Activated CD4-positive, alpha-beta T cell treated with anti-CD3 and anti-CD28 coated beads, Interleukin-2, Interleukin-6, amounts not matched to agents 100 ng/mL and 50 ng/mL, durations not matched to agents 16 hours and 8 hours (primary cell): ENCODE data around the gene PCDH15.
"Not testable (repeated sequence)": the region's sequence is repeated elsewhere in the genome, so short reads cannot be mapped to it uniquely, and the experiment has no call there.

Experiments
- DNase-seq: peaks from one replicate; pipeline ENCODE4 v3.0.0-alpha.2; 2020

Gene PCDH15

DNA sequence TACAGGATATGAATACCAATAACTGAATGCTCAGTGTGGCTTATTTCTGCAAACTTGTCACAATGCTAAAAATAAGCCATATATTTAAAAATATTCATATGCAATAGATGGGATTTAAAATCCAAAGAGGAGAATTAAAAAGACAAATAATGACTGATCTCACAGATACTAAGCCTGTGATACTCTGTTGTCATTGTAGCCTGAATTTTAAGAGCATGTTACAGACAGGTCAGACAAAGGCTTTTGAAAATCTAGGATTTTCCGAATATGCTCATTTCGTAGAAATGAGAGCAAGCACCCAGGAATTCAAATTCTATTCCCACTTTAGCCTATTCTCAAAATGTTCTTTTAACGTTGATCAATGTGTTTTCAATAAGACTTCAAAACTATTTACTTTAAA lies 269.7 kb downstream of the PCDH15 start:
- DNase-seq, result no peak

DNA sequence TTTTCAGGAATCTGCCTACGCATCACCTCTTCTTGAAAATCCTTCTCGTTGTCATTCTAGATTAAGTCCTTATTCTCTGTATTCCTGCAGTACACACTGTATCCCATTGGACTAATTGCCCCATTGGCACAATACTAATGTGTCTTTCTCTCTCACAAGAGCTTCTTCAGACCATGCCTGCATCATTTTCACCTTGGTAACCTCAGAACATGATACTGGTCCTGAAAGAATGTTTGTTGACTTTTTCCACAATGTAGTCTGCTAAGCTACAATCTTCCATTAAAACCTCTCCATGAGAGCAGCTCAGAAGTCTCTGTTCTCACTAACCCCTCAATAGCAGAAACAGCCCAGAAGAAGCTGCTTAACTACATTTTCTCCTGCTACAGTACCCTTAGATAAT lies 270.7 kb downstream of the PCDH15 start:
- no peak for DNase-seq

DNA sequence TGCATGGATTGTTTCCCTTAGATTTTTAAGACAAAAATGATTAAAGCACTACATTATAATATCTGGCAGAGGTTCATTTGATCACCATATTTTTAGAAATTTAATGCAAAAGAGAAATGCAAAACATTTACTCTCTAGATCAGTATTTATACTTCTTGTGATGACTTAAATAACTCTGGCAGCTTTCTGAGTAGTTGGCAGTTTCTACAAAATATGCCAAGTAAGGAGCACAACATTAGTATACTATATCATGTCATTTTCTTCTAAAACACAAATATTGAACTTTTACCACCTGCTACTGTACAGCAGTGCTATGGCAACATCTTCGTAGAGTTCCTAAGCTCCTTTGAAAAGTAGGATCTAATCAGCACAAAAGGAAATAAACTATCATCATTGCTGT lies 275.2 kb downstream of the PCDH15 start:
- no peak for DNase-seq

DNA sequence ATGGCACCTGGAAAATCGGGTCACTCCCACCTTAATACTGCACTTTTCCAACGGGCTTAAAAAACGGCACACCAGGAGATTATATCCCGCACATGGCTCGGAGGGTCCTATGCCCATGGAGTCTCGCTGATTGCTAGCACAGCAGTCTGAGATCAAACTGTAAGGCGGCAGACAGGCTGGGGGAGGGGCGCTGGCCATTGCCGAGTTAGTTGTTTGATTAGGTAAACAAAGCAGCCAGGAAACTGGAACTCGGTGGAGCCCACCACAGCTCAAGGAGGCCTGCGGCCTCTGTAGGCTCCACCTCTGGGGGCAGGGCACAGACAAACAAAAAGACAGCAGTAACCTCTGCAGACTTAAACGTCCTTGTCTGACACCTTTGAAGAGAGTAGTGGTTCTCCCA lies 285.8 kb downstream of the PCDH15 start:
- DNase-seq, result not testable (repeated sequence)

DNA sequence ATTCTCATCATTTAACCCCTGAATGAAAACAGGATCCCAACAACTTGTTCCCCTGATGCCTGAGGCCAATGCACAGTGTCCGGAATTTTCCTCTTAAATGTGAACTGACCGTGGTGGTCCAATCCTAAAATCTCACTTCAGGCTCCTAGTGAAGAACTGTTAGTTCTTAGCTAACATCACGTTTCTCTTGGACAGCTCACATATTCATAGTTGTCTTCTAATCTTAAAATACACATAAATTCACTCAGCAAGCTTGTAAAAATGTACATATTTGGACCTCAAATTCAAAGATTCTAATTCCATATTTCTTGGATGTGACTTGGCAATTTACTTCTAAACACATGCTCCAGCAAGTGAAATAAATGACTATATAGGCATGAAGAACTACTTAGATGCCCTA lies 297.2 kb downstream of the PCDH15 start:
- DNase-seq, result no peak

DNA sequence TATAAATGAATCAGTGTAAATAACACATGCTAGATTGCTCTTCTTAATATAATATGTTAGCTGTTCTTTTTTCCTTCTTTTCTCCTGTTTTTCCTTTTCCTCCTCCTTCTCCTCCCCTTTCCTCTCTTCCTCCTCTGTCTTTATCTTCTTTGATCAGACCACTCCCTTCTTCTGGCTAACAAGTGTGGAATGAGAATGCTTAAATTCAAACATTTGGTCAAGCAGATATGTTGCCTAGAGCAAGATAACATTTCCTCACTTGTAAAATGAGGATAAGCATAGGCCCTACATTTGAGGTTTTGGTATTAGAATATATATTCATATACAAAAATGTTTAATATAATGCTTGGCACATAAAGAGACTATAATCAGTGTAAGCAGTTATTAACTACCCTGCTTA lies 299.1 kb downstream of the PCDH15 start:
- DNase-seq, result no peak

DNA sequence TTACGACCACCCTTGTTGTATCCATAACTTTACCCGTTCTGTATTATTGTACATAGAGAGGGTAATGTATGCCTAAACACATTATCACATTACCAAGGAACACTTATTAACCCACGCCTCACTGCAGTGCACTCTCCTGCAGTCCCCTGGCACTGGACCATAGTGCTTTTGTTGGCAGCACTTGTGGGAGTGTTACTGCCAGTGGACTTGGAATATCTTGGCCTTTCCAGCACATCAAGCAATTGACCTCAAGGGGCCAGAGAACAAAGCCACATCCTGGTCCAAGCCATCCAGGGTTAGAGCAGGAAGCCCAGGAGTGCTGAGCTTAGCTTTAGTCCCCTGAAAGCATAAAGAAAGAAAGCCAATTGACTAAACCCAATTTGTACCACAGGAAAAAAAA lies 304.2 kb downstream of the PCDH15 start:
- DNase-seq, result no peak

DNA sequence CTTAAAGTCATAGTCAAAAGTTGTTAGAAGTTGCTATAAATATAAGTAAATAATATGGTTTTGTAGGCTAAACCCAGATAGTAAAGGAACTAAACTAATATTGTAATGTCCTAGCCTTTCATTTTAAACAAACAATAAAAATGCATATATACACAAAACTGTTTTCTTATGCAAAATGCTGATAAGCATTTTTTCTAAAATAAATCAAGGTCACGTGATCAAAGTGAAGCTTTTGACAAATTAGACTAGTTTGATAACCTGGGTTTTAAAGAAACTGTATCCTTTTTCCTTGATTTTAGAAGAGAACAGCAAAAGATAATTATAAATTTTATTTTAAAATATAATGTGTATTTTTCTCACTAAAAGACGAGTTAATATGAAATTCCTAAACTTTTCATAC lies 313.3 kb downstream of the PCDH15 start:
- DNase-seq, result no peak

DNA sequence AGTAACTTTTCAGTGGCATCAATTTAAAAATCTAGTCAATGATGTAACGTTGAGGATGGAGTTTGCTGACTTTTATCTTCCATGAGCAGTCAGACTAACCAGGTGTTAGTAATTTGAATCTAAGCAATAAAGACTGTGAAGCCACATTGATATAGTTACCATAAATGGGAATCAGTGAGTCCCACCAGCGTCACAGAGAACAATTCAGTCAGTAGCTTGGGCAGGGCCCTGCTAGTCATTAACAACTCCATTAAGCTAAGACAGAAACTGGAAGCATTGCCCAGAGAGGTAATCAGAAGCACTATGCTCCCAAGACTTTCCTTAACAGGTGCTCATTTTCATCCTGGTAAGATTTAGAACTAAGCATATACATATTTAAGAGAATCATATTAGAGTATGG lies 315.1 kb downstream of the PCDH15 start:
- no peak for DNase-seq

DNA sequence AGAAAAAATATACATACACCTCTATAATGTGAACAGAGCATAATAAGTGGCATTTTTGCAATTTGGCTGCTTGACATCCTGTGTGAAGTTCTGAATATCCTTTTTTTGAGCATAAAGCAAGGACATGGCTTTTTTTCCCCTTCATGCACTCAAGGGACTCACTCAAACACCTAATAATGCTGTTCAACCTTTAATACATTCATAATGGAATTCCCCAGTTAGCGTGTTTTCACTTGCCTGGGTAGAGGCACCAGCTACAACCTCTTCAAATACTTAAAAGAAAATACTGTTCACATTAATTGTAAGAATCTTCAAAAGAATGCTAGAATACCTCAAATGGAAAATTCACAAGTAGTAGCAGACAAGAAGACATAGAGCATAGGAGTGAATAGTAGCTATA lies 316.8 kb downstream of the PCDH15 start:
- DNase-seq, result no peak

DNA sequence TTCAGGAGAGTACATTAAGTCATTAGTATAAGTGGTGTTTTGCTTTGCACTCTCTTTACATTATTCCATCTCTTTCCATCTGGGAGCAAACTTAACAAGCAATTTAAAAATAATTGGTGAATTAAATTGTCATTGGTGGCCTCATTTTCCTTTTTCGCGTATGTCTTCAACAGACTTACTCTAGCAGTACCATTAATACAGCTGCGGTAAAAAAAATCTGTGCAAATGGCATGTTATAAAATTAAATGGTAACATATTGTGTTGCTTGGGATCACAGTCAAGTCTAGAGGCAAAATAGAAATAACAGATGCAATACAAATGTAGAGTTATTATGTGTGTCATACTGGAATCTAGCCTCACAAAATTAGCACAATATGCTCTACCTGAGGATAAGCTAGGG lies 322.4 kb downstream of the PCDH15 start:
- no peak for DNase-seq

DNA sequence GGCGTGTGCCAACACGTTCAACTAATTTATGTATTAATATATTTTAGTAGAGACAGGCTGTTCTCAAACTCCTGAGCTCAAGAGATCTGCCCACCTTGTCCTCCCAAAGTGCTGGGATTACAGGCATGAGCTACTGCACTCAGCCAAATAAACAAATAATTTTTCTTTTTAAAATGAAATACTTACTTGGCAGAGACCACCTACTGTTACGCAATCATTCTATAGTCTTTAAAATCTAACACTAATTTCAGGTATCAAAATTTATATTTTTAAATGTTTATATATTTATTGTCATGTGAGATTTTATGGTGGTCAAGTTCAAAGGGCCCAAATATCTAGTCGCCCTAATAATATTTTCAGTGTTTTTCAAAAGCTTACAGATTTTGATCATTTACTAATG lies 323.3 kb downstream of the PCDH15 start:
- DNase-seq, result no peak

DNA sequence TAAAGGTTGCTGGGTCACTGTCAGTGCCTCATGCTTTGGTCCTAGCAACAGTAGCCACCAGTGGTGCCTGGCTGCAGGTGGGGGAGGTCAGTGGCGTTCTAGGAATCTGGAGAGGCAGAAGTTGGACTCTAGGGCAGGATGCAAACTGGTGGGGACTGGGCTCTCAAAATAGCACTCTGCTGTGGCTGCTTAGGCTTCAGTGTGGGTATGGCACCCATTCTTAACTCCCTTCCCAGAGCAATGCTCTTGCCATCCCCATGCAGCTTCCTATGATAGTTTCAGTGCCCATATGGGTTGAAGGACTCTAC lies 330.8 kb downstream of the PCDH15 start:
- DNase-seq, result no peak

DNA sequence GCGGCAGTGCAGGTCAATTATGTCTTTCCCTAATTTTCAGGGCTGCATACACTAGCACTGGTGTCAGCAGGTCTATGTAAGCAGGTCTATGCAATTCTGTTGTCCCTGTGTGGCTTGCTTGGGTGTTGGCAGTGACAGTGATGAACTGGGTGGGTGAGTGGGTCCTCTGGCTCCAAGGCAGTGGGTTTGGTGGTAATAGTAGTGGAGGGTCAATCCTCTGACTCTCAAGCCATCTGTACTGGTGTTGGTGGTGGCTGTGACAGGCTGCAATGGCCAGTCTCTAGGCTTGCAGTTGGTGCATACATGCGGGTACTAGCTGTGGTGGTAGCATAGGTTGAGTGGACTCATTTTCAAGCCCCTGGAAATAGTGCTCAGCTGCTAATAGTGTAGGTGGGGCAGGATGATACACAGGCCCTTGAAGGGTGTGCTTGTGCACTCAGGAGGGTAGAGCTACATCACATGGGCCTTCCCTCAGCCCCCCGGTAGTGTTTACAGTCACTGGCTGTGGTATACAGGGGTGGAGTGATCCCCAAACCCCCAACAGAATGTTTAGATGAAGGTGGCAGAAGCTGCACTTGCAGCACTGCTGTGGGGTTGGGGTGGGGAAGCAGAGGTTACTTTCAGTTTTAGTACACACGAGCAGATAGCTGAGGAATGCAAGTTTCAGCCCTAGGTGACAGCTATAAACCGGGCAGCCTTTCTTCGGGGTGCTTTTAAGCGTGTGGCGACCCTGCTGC lies 331.3 kb downstream of the PCDH15 start:
- DNase-seq, result no peak

DNA sequence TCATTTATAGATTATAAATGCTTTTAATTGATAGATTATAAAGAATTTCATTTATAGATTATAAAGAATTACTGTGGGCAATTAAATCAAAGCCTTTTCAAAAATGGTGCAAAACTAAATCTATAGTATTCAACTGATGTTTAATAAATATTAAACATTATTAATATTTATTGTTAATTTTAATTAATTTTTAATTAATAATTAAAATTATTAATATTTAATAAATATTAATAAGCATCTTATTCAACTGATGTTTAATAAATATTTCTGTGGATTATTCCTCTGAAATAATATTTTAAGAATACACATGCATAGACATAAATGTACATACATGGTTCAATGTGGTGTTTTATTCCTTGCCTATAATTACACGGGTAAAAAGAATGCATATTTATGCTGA lies 346.8 kb downstream of the PCDH15 start:
- no peak for DNase-seq

DNA sequence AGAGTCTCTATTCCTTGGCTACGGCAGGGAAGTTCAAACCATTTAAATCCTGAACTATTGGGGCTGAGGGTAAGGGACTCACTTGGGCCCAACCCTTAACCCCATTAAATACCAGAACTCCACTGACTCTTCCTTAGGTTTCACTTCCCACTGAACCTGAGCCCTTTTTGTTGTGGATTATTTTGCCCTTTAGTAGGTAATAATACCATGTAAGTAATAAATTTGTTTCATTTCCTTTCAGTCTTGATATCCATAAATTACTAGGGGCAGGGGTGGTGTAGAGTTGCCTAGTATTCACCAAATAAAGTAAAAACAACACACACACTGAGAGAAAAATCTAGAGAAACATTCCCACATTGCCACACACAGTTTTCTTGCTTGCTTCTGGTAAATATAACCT lies 352.0 kb downstream of the PCDH15 start:
- DNase-seq, result no peak

DNA sequence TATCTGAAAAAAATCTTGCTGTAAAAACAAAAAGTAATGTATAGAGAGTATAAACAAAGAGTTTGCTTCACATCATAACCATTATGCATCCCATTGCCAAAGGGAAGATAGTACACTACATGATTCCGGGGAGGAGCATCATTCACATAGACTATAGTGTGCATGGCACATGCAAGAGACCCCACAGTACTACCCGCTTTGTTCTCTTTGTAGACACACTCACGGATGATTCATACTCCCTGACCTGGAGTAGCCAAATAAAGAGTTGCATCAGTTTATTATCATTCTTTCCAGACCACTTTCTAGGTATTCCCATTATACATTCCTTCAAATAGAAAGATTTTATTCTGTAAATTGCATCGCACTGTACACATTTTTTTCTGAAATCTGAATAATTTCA lies 356.9 kb downstream of the PCDH15 start:
- DNase-seq, result no peak

DNA sequence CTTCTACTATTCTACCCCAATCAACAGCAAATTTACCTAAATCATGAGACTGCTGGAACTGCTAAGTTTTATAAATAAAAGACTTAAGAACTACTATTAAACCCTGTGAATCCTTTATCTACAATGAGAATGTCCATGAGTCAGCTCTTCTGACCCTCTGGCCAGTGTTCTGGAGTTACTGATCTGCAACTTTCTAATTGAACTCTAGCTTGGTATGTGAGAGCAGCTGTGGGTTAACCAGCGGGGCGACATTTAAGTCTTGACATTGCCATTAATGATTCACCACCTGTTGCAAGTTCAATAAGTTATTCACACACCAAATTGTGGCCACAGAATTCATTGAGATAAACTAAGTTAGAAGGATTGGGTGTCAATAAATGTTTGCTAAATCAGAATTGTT lies 359.8 kb downstream of the PCDH15 start:
- no peak for DNase-seq

DNA sequence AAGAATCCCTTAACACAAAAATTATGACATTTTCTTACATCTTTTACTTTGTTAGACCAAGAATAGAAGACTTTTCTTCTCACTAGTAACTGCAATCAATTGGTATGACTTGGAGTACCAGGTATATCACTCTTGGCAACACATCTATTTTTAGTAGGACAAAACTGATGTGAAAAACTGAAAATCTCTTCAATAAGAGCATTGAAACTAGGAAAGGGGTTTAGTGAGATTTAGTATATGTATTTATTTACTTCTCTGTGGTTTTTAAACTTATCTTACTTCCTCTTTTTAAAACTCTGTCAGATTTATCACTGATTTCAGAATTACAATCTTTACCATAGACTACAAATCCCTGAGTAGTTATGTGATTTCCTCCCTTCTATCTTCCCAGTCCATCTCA lies 366.2 kb downstream of the PCDH15 start:
- no peak for DNase-seq

DNA sequence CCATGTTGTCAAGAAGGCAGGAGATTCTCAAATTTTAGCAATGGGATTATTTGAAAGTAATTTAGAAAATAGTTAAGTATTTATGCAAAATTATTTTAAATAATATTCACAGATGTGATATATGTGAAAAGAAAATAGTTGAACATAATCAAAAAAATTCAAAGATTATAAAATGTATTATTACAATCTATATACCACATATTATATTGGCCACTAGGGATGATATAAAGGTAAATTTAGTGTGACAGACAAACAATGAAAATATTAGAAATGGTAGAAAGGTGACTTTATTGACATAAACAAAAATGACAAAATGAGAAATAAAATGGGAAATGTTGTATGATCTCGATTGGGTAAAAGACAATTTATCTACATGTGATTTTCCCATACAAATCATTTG lies 385.5 kb downstream of the PCDH15 start:
- DNase-seq, result no peak

DNA sequence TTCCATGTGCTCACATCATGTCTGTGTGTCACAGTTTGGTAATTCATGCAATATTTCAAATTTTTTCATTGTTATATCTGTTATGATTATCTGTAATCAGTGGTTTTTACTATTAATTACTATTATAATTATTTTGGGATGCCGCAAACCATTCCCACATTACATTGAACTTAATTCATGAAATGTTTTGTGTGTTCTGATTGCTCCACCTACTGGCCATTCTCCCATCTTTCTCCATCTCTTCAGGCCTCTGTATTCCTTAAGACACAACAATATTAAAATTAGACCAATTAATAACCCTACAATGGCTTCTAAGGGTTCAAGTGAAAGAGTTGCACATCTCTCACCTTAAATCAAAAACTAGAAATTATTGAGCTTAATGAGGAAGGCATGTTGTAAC lies 398.5 kb downstream of the PCDH15 start:
- DNase-seq, result no peak

DNA sequence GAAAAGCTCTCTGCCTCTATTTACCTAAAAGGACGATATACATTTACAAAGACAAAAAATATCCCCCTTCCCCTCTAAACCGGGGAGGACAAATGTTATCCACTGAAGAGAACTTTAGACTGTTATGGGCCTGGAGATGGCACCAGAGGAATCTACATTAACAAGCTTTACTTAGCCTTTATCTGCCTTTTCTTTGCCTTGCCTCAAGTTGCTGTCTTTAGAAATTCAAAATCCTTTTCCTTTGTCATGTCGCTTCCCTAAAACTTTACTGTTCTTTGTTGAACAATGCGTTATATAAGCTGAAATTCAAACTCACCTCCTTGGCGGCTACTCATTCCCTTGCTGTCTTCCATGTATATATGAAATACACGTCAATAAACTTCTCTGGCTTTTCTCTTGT lies 405.0 kb downstream of the PCDH15 start:
- DNase-seq, result no peak

DNA sequence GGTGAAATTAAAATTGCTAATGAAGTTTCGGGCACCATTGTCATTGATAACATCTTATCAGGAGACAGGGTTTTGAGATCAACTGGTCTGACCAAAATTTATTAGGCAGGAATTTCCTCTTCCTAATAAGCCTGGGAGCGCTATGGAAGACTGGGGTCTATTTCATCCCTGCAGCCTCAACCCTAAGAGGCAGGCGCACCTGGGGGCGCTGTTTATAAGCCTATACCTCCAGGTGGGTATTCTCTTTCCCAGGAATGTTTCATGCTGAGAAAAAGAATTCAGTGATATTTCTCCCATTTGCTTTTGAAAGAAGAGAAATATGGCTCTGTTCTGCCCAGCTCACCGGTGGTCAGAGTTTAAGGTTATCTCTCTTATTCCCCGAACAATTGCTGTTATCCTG lies 406.4 kb downstream of the PCDH15 start:
- DNase-seq, result not testable (repeated sequence)

DNA sequence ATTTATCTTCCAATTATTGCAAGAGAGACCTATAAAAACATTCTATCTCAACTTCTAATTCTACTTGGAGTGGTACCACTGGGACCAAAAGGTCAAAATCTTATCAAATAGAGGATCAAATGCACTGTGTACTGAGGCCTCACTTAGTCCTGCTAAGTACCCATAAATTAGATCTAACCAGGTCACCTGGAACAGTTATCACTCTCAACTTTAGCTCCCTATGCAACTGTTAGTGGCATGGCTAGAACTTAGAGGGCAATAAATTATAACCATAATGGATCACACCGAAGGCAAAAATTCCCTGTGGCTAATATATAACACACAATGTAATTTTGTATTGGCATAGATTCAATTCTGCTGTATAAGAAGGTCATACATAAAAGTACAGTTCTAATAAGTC lies 428.9 kb downstream of the PCDH15 start:
- no peak for DNase-seq

DNA sequence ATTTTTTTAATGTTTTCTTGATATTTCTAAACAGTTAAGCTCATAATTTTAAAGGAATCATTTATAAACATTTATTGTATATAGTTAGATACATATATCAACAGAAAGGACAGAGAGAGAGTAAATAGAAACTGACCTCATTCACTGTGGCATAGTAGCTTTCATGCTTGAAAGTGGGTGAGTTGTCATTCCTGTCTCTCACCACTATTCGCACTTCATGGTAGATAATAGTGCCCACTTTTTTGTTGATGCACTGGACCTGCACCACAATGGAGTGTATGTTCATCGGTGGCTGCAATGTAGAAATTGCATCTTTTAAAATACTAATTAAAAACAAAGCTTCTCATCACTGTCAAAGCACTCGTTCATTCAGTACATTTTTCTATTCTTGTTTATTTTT lies 432.0 kb downstream of the PCDH15 start:
- DNase-seq, result no peak

DNA sequence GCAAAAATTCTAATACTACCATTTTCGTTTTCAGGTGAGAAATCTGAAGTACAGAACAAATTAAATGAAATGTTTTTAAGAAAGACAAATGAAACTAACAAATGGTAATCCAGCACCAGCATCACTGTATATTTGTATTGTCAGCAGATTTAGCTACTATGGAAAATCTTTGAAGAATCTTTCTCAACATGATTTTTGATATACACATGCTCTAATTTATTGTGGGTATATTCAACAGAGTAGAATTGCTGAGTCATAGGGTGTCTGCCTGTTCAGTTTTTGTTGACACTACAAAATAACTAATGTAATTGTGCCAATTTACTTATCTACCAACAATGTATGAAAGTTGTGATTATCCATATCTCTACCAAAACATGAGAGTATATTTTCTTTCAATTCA lies 437.6 kb downstream of the PCDH15 start:
- no peak for DNase-seq
